CD4-positive, alpha-beta T cell treated with Interferon alpha-2 for 1 hour (primary cell): ENCODE data around the gene SPSB1.

Source experiments
- DNase-seq, 2 donors: peaks; one replicate each; pipeline ENCODE4 v3.0.0-alpha.2; 2020 to 2022

SPSB1 gene

DNA sequence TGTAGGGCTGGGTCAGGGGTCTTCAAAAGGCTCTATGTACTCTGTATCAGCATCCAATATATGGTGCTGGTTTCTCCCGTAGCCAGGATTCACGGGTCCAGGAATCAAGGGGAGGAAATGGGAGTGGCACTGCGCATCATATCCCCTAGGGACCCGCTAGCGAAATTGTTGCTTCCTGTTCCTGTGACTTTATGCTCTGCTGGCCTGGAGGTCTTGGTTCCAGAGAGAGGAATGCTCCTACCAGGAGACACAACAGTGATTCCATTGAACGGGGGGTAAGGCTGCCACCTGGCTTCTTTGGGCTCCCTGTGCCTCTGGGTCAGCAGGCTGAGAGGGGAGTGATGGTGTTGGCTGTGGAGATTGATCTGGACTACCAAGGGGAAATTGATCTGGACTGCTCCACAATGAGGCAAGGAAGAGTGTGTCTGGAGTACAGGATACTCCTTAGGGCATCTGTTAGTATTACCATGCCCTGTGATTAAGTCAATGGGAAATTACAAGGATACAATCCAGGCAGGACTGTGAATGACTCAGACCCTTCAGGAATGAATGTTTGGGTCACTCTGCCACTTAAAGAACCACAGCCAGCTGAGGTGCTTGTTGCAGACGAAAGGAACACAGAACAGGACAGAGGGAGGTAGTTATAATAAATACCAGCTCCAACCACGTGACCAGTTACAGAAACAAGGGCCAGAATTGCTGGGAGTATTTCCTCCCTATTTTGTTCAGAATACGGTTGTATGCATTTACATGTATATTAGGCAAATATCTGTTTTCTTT lies 10.2 kb downstream of the SPSB1 start:
- no peak for DNase-seq

DNA sequence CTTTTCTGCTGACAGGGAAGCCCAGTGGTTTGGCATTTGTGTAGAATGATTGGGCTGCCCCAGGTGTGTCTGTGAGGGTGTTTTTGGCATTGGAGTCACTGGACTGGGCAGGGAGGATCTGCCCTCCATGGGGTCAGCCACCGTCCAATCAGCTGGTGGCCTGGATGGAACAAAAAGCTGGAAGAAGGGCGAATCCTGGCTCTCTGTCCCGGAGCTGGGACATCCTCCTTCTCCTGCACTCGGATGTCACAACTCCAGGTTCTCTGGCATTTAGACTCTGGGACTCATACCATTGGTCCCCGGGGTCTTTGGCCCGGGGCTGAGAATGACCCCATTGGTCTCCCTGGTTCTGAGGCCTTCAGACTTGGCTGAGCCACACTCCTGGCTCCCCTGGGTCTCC lies 11.2 kb downstream of the SPSB1 start:
- no peak for DNase-seq

DNA sequence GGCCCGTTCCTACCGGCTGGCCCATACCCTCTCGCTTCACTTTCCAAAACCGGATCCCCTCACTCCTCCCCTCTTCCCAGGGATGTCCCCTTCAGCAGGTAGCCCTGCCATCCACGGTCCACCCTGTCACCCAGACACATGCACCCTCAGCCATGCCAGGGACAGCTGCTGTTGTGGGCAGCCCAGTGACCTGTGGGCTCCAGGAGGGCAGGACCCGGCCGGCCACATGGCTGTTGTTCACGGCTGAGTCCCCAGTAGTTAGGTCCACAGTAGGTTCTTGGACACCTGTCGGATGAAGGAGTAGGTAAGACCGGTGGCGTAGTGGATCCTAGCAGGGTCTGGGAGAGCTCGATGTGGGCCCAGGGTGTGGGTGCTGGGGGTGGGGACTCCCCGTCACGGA lies 12.5 kb downstream of the SPSB1 start:
- DNase-seq = no peak

DNA sequence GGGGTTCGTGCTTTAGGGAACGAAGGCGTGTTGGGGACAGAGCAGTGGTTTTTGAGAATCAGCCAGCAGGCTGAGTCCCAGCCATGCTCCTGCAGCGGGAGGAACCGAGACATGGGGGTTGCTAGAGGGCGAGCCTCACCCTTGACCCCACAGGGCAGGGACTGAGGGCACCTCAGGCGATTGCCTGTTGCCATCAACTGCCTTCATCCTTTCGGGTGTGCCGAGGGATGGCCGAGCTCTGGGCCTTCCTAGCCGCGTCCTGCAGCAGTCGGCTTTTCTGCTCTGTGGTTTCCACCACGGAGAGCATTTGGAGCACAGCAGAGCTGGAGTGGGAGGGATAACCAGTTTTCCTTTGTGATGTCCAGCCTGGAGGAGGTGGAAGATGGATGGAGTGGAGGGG lies 13.3 kb downstream of the SPSB1 start:
- no peak for DNase-seq

DNA sequence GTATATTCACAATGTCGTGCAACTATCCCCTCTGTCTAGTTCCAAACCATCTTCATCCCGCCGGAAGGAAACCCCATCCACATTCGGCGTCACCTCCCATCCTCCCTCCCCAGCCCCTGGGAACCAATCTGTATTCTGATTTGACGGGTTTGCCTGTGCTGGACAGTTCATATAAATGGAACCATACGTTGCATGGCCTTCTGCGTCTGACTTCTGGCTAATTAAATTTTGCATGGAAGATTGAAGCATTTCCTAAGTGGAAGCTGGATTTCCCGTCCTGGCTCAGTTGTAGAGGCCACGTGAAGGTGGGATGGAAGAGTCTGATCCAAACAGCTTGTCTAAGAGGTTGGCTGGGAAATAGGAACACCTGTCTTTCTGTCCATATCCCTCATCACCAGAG lies 14.6 kb downstream of the SPSB1 start:
- no peak for DNase-seq

DNA sequence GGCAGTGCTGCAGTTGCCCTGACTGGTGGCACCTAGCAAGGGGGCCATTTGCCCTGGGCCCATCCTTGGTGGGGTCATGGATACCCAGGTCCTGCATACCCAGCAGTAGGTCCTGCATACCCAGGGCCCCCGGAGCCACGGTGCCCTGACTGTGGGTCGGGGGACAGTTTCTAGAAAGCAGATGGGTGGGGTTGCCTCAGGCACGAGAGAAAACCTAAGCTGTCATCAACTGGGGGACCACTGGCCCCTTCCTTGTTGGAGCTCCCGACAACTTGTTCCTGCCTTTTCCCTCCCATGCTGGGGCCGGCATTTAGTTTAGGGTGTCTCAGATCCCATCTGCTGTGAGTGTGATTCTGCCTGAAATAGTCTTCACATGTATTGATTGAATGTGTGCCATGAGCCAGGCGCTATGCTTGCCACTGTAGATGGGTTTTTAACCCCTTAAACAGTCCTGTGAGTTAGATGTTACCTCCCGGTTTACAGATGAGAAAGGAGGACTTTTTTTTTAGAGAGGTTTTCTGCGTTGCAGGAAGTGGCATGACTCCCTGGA lies 15.6 kb downstream of the SPSB1 start:
- no peak for DNase-seq

DNA sequence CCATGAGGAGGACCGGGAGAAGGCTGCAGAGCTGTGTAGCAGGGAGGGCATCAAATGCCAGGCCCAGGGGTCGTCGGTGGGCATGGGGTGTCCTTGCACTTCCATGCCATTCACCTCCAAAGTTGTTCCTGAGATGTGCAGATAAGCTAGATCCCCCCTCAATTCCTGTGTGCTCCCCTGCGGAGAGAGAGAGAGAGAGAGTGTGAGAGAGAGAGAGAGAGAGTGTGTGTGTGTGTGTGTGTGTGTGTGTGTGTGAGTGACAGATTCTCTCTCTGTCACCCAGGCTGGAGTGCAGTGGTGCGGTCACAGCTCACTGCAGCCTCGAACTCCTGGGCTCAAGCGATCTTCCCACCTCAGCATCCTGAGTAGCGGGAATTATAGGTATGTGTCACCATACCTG lies 16.4 kb downstream of the SPSB1 start:
- no peak for DNase-seq

DNA sequence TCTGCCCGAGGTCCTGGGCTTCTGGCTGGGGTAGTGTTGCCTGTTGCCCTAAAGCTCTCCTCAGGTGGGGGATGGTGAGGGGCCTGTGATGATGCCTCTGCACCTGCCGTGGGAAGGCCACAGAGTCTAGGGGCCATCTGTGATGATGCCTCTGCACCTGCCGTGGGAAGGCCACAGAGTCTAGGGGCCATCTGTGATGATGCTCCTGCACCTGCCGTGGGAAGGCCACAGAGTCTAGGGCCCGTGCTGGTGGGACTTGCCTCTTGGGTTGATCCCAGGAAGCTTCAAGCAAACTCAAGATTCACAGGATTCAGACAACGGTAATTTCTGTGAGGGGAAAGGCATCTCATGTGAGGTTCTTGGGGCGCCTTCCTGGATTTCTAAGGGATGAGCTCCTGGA lies 17.3 kb downstream of the SPSB1 start:
- no peak for DNase-seq

DNA sequence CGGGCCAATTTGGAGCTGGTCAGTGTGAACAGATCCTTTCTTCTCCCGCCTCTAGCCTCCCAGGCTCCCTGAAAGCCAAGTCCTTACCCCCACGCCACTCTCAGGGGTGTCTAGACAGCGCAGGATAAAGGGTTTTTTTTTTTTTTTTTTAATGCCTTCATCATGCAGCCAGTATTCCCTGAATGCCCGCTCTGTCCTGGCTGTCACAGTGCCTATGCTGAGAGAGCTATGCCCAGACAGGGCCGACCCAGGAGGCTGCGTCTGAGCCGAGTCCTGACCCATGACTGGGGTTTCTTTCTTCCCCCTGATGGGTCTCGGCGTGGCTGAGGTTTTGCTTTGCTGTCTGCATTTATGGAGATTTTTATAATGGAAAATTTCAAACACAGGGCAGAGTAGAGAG lies 18.3 kb downstream of the SPSB1 start:
- DNase-seq = no peak

DNA sequence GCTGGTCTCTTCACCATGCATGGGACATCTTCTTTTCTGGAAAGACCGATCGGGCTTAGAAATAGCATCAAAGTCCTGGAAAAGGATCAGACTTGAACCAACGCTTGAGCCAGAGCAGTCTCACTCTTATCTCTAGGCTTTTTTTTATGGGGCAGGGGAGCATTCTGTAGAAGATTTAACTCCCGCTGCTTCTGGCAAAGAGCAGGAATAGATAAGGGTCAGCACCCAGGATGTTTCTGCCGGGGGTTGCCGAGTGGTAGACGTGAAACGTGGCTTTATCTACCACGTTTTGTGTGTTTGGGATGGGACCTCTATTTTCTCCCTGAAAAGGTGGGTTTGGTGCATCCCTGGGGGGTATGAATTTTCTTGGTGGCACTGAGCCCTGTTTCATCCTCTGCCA lies 18.8 kb downstream of the SPSB1 start:
- DNase-seq = no peak

DNA sequence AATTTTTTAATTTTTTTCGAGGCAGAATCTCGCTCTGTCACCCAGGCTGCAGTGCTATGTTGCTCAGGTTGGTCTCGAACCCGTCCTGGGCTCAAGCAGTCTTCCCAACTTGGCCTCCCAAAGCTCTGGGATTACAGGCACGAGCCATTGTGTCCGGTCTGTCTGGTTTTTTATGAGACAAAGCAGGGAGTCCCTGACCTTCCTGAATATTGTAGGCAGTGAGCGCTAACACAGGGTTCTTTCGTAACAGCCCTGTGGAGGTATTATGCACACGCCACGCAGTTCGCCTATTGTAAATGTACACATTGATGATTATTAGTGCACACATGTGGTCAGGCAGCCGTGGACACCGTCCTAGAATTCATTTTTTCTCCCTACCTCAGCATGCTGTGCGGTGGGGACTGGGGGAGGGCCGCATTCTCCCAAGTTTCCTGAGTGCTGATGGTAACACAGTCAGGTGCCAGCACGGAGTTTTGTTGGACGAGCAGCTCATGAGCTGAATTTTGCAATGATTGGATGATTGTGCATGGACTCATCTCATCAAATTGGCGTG lies 19.6 kb downstream of the SPSB1 start:
- no peak for DNase-seq

DNA sequence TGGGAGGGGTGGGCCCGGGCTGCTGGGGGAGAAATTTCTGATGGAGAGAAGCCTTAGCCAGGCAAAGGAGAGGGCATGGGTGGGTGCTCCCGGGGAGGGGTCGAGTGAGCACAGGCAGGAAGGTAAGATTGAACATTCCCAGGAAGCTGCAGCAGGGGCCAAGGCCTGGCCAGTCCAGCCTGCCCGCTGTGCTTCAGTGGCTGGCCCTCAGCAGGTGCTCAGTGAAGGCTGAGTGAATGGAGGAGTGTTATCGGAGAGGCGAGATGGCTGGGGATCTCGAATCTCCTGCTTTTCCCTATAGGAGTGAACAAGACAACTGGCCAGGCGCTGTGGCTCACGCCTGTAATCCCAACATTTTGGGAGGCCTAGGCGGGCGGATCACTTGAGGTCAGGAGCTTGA lies 20.9 kb downstream of the SPSB1 start:
- DNase-seq = no peak

DNA sequence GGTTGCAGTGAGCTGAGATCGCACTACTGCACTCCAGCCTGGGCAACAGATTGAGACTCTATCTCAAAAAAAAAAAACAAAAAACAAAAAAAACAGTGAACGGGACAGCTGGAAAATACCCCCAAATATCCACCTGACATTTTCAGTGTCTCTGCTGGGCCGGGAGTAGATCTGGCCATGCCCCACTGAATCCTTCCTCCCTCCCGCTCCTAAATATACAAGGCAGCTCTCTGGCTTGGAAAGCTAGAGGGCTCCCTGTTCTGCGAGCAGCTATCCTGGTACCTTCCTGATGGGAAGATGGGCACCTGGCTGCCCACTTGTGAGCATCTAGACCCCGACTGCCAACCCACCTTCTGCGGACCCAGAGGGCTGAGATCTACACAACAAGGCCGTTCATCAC lies 21.4 kb downstream of the SPSB1 start:
- no peak for DNase-seq

DNA sequence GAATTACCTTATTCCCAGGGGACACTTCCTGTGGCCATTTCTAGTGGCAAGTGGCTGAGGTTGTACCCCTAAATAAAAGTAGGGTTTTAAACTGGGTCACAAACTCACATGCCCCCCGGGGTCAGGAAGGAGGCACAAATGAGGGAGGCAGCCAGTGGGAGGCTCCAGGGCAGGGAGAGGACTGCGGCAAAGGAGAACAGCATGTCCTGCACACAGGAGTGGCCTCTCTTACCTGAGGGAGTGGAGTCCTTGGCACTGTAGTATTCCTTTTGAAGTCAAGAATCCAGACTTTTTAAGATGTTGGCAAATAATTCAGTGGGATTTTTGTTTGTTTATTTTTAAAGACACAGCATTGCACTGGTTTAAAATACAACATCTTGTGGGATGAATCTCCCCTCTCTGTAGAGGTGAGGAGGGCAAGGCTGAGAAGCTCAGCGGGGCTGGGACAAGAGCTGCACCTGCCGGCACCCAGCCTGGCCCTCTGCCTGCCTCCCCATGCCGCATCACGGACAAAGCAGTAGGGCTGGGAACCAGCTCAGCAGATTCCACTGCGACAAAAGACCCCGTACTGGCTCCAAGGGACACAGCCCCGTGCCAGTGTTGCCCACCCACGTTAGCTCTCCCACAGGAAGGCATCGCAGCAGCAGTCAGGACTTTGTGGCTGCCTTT lies 22.2 kb downstream of the SPSB1 start:
- no peak for DNase-seq

DNA sequence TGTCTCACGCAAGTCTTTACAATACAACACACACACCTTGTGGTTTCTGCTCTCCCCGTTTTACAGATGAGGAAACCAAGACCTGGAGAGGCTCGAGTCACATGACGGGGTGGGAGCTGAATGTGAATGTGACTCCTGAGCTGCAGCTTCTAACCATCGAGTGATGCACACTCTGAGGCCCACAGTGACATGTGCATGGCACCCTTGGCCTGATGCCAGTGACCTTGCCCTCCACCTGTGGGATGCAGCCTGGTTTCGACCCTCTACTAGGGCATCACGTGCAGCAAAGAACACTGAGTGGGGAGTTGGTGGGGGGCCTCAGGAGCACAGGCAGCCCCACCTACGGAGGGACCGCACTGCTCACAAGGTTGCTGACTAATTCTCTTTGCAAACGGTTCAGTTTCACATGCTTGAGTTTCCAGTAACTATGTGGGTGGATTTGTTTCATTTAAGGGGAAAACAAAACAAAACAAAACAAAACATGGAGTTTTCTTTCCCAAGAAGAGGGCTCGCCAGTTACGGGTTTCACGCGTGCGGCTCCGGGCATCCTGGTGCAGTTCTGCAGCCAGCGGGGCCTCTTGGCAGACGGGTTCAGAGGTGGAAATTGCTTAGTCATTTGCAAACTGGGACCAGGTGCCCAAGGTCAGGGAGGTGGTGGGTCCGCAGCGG lies 22.9 kb downstream of the SPSB1 start:
- no peak for DNase-seq

DNA sequence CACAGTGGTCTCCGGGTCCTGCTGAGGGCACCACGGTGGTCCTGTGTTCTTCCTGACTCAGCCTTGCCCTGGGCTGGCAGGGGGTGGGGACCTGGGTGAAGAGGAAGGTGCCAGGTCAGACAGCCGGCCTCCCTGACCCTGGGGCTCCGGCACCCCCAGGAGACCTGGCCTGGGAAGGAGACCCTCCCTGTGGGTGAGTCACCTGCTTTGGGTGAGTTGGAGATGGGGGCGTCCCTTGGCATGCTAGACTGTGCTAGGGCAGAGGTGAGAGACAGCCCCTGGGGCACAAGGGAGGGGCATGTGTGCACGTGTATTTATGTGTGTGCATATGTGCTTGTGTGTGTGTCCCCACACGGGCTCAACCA lies 23.4 kb downstream of the SPSB1 start:
- DNase-seq = no peak

DNA sequence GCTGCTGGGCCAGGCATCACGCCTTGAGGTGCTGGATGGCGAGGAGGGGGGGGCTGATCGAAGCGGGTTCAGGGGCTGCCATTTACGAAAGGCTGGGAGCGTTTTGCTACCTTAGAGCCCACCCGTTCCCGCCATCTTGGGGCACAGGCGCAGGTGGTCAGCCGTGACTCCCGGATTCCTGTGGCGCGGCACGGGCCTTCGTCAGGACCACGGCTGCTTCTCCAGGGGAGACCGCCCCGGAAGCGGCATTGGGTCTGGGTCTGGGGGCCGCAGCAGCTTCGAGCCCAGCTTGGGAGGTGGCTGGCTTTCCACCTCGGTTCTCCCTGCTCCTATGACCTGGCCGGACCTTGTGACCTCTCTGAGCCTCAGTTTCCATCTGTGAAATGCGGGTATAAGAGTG lies 23.8 kb downstream of the SPSB1 start:
- DNase-seq = no peak

DNA sequence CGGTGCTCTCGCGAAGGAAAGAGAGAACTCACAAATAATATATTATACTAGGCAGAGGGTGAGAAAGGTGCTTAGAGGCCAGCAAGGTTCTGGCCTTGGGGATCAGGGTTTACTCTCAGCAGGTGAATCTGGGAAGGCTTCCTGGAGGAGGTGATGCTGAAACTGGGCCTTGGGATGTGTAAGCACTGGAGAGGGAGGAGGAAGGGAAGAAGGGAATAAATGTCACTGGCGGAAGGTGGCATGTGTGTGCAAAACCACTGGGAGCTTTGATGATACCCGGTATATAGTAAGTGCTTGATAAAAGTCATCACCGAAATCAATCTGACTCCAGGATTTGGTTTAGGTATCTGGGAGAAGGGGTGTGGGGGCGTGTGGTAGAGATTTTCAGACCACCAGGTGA lies 24.4 kb downstream of the SPSB1 start:
- no peak for DNase-seq

DNA sequence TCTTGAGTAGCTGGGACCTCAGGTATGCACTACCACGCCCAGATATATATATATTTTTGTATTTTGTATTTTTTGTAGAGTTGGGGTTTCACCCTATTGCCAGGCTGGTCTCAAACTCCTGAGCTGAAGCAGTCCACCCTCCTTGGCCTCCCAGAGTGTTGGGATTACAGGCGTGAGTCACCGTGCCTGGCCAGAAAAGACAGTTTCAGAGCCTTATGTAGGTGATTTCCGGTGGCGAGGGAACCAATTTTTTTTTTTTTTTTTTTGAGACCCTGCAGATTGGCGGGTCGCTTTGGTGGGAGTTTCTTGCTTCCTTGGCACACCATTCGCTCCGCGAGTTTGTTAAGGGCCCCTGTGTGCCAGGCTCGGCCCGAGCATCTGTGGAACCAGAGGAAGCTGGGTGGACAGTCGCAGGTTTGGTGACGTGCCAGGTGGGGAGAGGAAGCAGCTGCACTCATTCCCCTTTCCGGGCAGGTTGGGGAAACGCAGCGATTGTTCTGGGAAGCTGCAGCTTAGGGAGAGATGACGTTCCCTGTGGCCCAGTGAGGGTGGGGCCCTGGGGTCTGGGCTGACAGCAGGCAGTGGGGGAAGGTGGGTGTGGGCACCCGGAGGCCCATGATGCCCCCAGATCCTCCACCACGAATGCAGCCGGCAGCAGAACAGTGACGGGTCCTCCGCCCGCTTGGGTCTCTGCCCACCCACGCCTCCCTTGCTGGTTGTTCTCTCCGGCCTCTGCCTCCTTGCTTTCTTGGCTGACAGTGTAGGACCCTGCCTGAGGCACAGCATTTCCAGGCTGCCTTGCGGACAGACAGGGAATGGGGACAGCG lies 25.1 kb downstream of the SPSB1 start:
- DNase-seq = no peak

DNA sequence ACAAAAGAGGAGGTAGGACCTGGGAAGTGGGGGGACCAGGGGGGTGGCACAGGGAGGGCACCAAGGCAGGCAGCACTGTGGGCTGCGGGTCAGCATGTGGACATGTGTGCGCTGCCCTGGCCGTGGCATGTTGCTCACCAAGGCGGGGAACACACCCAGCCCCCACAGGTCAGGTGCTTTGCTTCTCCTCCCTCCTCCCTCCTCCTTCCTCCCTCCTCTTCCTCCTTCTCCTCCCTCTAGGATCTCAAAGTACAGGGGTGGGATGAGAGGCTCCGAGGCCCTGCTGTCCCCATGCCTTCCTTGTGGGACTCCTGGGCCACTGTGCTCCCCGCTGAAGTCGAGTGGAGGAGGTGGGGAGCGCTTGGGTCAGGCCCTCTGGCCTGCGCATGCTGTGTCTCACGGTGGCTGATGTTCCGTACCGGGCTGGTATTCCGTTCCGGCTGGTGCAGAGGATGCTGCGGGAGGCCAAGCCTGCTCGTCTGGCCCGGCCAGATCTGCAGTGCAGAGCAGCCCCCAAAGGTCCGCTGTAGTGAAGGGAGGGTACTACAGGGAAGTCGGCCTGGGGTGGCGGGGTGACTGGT lies 26.6 kb downstream of the SPSB1 start:
- DNase-seq = no peak

DNA sequence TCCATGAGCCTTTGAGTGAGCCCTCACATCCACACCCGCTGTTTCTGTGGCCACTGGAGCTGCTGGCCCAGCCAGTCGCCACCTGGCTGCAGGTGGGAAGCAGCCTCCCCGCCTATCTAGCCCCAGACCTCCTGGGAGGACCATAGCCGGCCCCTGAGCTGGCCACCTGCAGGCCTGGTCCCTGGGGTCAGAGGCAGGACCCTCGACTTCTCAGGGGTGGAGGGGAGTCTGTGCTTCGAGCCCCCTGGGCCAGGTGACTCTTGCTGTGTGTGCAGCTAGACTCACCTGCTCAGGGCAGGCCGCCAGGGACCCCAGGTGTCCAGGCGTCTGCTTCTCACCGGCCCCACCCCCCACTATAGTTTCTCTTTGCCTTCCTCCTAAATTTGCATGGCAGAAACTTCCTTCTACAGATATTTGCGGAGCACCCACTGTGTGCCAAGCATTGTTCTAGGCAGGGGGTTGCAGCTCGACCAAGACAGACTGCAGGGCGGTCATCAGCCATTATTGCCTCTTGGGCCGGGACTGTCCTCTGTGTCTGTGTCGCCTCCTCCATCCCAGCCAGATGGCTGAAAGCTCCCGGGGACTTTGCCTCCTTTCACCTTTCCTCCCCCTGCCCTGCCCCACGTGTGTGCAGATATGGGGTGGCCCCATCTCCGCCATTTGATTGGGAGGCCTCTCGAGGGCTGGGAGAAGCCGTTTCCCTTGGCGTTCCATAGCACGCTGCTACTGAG lies 27.3 kb downstream of the SPSB1 start:
- DNase-seq = no peak
